ENCODE measurements around the gene MRPL46.

DNA sequence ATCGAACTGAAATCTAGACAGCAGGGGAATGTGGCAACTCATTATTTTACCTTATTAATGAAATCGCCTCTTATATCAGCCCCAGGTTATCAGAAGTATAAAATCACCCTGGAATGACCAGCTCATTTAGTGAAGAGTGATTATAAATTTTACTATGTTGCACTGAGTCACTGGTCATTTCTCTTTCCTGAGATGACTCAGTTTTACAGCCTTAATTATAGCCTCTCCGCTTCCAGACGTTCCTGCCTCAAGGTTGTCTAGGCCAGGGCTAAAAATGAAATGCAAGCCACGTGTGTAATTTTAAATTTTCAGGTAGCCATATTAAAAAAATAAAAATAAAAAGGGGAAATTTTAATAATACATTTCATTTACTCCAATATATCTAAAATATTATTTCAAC lies 46.0 kb upstream of the MRPL46 start:
- TF ChIP-seq, protein P1, sequence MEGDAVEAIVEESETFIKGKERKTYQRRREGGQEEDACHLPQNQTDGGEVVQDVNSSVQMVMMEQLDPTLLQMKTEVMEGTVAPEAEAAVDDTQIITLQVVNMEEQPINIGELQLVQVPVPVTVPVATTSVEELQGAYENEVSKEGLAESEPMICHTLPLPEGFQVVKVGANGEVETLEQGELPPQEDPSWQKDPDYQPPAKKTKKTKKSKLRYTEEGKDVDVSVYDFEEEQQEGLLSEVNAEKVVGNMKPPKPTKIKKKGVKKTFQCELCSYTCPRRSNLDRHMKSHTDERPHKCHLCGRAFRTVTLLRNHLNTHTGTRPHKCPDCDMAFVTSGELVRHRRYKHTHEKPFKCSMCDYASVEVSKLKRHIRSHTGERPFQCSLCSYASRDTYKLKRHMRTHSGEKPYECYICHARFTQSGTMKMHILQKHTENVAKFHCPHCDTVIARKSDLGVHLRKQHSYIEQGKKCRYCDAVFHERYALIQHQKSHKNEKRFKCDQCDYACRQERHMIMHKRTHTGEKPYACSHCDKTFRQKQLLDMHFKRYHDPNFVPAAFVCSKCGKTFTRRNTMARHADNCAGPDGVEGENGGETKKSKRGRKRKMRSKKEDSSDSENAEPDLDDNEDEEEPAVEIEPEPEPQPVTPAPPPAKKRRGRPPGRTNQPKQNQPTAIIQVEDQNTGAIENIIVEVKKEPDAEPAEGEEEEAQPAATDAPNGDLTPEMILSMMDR (IDR thresholded peaks at IDR 0.05), result no peak
- no peak for TF ChIP-seq POLR2A (IDR thresholded peaks at IDR 0.05)
